GM21360 (cell line): ENCODE data around the gene PRKCE.
"Not testable (repeated sequence)": the region's sequence is repeated elsewhere in the genome, so short reads cannot be mapped to it uniquely, and the experiment has no call there.

Source experiments
- ATAC-seq: cut with Tn5 transposase; IDR thresholded peaks from one replicate; pipeline ENCODE4 v1.9.1; 2021; ENCODE audit warnings: mild to moderate bottlenecking, moderate library complexity; ENCODE audit not compliant: unreplicated experiment

Gene PRKCE

GRCh38 chr2:45855374-45855773 is 203.9 kb downstream of the PRKCE start:
- ATAC-seq, result no peak

- ATAC-seq, result no peak
Measured at GRCh38 chr2:45856391-45857274, 205.2 kb downstream of the PRKCE start.

- no peak for ATAC-seq
Measured at GRCh38 chr2:45857275-45857609, 205.8 kb downstream of the PRKCE start.

GRCh38 chr2:45857867-45858520 is 206.5 kb downstream of the PRKCE start:
- ATAC-seq, result no peak

- not testable (repeated sequence) for ATAC-seq
Measured at GRCh38 chr2:45858872-45859271, 207.4 kb downstream of the PRKCE start.

GRCh38 chr2:45859682-45860081 is 208.2 kb downstream of the PRKCE start:
- no peak for ATAC-seq

GRCh38 chr2:45860136-45861121 is 209.0 kb downstream of the PRKCE start:
- no peak for ATAC-seq

GRCh38 chr2:45862843-45863242 is 211.4 kb downstream of the PRKCE start:
- ATAC-seq, result no peak

GRCh38 chr2:45864121-45864520 is 212.6 kb downstream of the PRKCE start:
- ATAC-seq, result no peak

- no peak for ATAC-seq
Measured at GRCh38 chr2:45867349-45867748, 215.9 kb downstream of the PRKCE start.

- no peak for ATAC-seq
Measured at GRCh38 chr2:45867800-45868199, 216.3 kb downstream of the PRKCE start.

GRCh38 chr2:45869165-45869501 is 217.7 kb downstream of the PRKCE start:
- no peak for ATAC-seq

- ATAC-seq, result no peak
Measured at GRCh38 chr2:45871025-45871424, 219.6 kb downstream of the PRKCE start.

- ATAC-seq, result no peak
Measured at GRCh38 chr2:45871541-45871940, 220.1 kb downstream of the PRKCE start.

- ATAC-seq, result no peak
Measured at GRCh38 chr2:45872211-45872610, 220.7 kb downstream of the PRKCE start.

- ATAC-seq, result no peak
Measured at GRCh38 chr2:45874344-45874743, 222.9 kb downstream of the PRKCE start.

- no peak for ATAC-seq
Measured at GRCh38 chr2:45876611-45877010, 225.1 kb downstream of the PRKCE start.

GRCh38 chr2:45879406-45879805 is 227.9 kb downstream of the PRKCE start:
- ATAC-seq, result no peak

GRCh38 chr2:45879936-45880335 is 228.5 kb downstream of the PRKCE start:
- no peak for ATAC-seq

GRCh38 chr2:45881970-45882581 is 230.6 kb downstream of the PRKCE start:
- ATAC-seq, result no peak
